Heart left ventricle (tissue), 13 donors: ENCODE measurements around the gene ESYT2.

Experiments used
- CTCF ChIP-seq, 12 donors: fragments of 200-600 bp; sonication (generic) in 4 of 12; IDR thresholded peaks; one replicate each; pipeline versions ENCODE4 v1.5.0 to v1.8.0; 2018 to 2022; ENCODE audit warnings: antibody characterized with exemption in 12 of 12, mild to moderate bottlenecking in 5 of 12
- POLR2A ChIP-seq, 2 donors: fragments of 450-650 bp; IDR thresholded peaks; one replicate each; pipeline ENCODE4 v1.6.1; 2017; ENCODE audit warnings: antibody characterized with exemption in 2 of 2, mild to moderate bottlenecking in 2 of 2, moderate library complexity in 2 of 2
- donor health status: ischemic (EF 13 %, LVEDD 7.1; RV severe dilation, severe dysfunction).
- donor health status: DM: no; HTN: yes; CAD: no.
- donor health status: DM: no; HTN: no; CAD: no.
- donor health status: ischemic (EF 25% LVEDD 6.9; RV normal size, moderate dysfunction).
- donor health status: ischemic (EF 25% LVEDD 5.7; RV mildly dilated, moderate dysfunction).
- donor health status: ischemic (EF 35%, LVEDD 5.7; RV mildly dilated, moderate dysfunction).
- donor health status: nonischemic (EF 11% LVEDD 7.7; RV severe dilation, severe dysfunction).
- donor health status: DM: yes; HTN: yes; CAD: no.
- donor health status: PGD.
- donor health status: ischemic (EF 29% LVEDD 5.4; RV normal size, mild dysfunction).
- donor health status: nonischemic (EF 23%, LVEDD 6.1; RV moderate dilation, normal function).

- TF ChIP-seq POLR2A (IDR thresholded peaks at IDR 0.05) (no peak), CTCF (IDR thresholded peaks at IDR 0.05) (no peak)
These were observed 47.7 kb upstream of the ESYT2 start for GRCh38 chr7:158876984-158877383.
